Measurements from ENCODE around the gene TBX2.

TBX2 gene

GRCh38 chr17:61366076-61366714 is 33.4 kb upstream of the TBX2 start:
- H3K4me3 ChIP-seq (ENCODE audit: low read depth, low read length) = no peak overlapping the region
- TF ChIP-seq SP7 (tag by site-specific recombination; IDR thresholded peaks at IDR 0.05) (no peak), SP2 (tag by site-specific recombination; IDR thresholded peaks at IDR 0.05) (no peak), ZNF350 (tag by site-specific recombination; IDR thresholded peaks at IDR 0.05) (no peak), ZNF394 (tag by site-specific recombination; IDR thresholded peaks at IDR 0.05; ENCODE audit: borderline replicate concordance) (no peak), ZNF398 (tag by site-specific recombination; IDR thresholded peaks at IDR 0.05) (no peak), OSR2 (tag by site-specific recombination; IDR thresholded peaks at IDR 0.05) (no peak), ZNF704 (tag by site-specific recombination; IDR thresholded peaks at IDR 0.05) (no peak), ZNF391 (tag by site-specific recombination; IDR thresholded peaks at IDR 0.05; ENCODE audit: borderline replicate concordance, low read depth) (no peak), PRDM1 (tag by site-specific recombination; IDR thresholded peaks at IDR 0.05) (no peak), ZFP41 (tag by site-specific recombination; IDR thresholded peaks at IDR 0.05; ENCODE audit: borderline replicate concordance) (no peak), ZBTB1 (tag by site-specific recombination; IDR thresholded peaks at IDR 0.05) (no peak), PRDM10 (tag by site-specific recombination; IDR thresholded peaks at IDR 0.05) (no peak), ZNF776 (tag by site-specific recombination; IDR thresholded peaks at IDR 0.05; ENCODE audit: borderline replicate concordance) (no peak), ZBTB10 (tag by site-specific recombination; IDR thresholded peaks at IDR 0.05) (no peak), SALL2 (tag by site-specific recombination; IDR thresholded peaks at IDR 0.05; ENCODE audit: borderline replicate concordance) (no peak), ZNF544 (tag by site-specific recombination; IDR thresholded peaks at IDR 0.05) (no peak)
- H3K27ac ChIP-seq (ENCODE audit: extremely low read depth, low read depth, low read length) = no peak overlapping the region
- H3K36me3 ChIP-seq (ENCODE audit: control insufficient read depth in 2 of 2, insufficient read depth in 1 of 2, low read length in 2 of 2) = no peaks in the 10 kb centered on the region
- no peaks in the 10 kb centered on the region for H3K9me3 ChIP-seq (ENCODE audit: control insufficient read depth, insufficient read depth, low read depth, low read length)
- CTCF ChIA-PET = interaction anchor here (0.7 kb wide), 1 partner anchor 17 kb away, joined by 5 read pairs; no protein-coding TSS in a partner anchor
- no peaks in the 10 kb centered on the region for H3K4me1 ChIP-seq (ENCODE audit: control insufficient read depth, insufficient read depth, low read length)
- POLR2A ChIA-PET = interaction anchor here (0.6 to 1.2 kb wide), 2 partner anchors 9 to 497 kb away, joined by 3 read pairs; partner anchors contain the start of gene BRIP1
